Measurements from ENCODE around the gene PGBD4.
A peak's percentile ranks its signal among the peaks of the same experiment; 100 is the strongest.
"Not testable (repeated sequence)": the region's sequence is repeated elsewhere in the genome, so short reads cannot be mapped to it uniquely, and the experiment has no call there.

The PGBD4 gene

DNA sequence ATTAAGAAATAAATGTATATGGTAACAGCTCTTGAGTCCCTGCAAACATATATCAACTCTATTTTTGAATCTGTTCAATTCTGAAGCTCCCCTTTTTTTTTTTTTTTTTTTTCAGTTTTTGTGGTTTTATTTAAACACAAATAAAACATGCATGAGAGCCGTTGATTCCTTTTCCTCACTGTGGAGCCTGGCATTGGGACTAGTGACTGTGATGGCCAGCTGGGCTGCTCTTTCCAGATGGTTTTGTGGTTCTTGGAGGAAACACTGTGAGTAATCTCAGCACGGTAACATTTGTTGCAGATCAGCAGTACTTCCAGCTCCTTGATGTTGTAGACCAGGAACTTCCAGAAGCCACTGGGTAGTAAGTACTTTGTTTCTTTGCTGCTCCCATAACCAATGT lies 16.1 kb upstream of the PGBD4 start:
- H3K4me3 Mint-ChIP-seq, result no peak overlapping the region
- no peaks in the 10 kb centered on the region for H3K27me3 Mint-ChIP-seq
- H3K9me3 Mint-ChIP-seq, result no peaks in the 10 kb centered on the region
- DNase-seq, result no peak
- no peaks in the 10 kb centered on the region for H3K4me1 Mint-ChIP-seq (ENCODE audit: low read depth)
- no peak overlapping the region for H3K27ac Mint-ChIP-seq
- H3K36me3 Mint-ChIP-seq (ENCODE audit: low read depth), result peaks cover 70% of the 10 kb centered on the region

DNA sequence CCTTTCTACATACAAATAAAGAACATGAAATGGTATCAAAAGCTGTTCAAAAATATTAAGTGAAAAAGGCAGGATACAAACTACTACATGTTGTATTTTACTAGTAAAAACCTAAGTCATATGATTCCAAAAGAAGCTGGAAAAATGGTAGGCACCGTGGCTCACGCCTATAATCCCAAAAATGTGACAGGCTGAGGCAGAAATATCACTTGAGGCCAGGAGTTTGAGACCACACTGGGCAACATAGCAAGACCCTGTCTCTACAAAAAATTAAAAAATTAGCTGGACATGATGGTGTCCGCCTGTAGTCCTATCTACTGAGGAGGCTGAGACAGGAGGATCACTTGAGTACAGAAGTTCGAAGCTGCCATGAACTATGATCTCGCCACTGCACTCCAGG lies 2.0 kb upstream of the PGBD4 start:
- Mint-ChIP-seq H3K9me3 (peaks cover 18% of the 10 kb centered on the region), H3K27ac (peak overlapping the region; percentile 40), H3K36me3 (ENCODE audit: low read depth) (peaks cover 59% of the 10 kb centered on the region), H3K4me3 (peak overlapping the region; percentile 100), H3K27me3 (no peaks in the 10 kb centered on the region), H3K4me1 (ENCODE audit: low read depth) (peaks cover 45% of the 10 kb centered on the region)
- no peak for DNase-seq

DNA sequence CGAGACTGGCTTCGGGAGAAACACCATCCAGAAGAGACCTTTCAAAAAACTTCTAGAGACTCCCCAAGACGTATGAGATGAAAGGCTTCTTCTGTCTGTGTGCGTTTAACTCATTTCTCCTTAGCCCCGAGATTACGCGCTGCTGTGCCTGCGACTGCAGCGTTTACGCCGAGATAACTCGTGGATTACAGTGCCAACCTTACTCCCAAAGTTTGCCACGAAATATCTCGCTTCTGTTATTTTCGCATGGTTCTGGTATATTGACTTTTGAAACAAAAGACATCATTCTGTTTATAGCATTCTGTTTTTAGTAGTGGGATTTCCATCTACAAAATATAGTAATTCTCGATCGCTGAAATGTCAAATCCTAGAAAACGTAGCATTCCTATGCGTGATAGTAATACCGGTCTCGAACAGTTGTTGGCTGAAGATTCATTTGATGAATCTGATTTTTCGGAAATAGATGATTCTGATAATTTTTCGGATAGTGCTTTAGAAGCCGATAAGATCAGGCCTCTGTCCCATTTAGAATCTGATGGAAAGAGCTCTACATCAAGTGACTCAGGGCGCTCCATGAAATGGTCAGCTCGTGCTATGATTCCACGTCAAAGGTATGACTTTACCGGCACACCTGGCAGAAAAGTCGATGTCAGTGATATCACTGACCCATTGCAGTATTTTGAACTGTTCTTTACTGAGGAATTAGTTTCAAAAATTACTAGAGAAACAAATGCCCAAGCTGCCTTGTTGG lies 467 bp downstream of the PGBD4 start:
- Mint-ChIP-seq H3K4me3 (peak overlapping the region; percentile 100), H3K4me1 (ENCODE audit: low read depth) (peaks cover 41% of the 10 kb centered on the region), H3K27me3 (no peaks in the 10 kb centered on the region), H3K36me3 (ENCODE audit: low read depth) (peaks cover 56% of the 10 kb centered on the region), H3K9me3 (peaks cover 20% of the 10 kb centered on the region), H3K27ac (peak overlapping the region; percentile 99)
- no peak for DNase-seq

DNA sequence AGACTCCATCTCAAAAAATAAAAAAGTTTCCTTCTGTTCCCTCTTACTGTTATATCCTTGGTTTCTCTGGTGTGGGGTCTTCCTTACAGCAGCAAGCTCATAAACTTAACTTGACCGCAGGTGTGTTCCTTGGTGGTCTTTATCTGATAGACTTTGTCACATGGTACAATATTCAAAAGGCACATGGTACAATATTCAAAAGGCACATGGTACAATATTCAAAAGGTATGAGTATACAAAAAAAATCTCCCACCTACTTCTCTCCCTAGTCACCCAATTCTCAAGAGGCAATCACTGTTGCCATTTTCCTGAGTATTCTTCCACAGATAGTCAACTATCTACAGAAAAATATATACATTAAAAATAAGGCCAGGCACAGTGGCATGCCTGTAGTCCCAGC lies 4.5 kb downstream of the PGBD4 start:
- H3K27me3 Mint-ChIP-seq, result no peaks in the 10 kb centered on the region
- H3K4me1 Mint-ChIP-seq (ENCODE audit: low read depth), result peaks cover 16% of the 10 kb centered on the region
- H3K36me3 Mint-ChIP-seq (ENCODE audit: low read depth), result peaks cover 39% of the 10 kb centered on the region
- no peak overlapping the region for H3K4me3 Mint-ChIP-seq
- H3K9me3 Mint-ChIP-seq, result peaks cover 20% of the 10 kb centered on the region
- no peak for DNase-seq
- H3K27ac Mint-ChIP-seq, result no peak overlapping the region

DNA sequence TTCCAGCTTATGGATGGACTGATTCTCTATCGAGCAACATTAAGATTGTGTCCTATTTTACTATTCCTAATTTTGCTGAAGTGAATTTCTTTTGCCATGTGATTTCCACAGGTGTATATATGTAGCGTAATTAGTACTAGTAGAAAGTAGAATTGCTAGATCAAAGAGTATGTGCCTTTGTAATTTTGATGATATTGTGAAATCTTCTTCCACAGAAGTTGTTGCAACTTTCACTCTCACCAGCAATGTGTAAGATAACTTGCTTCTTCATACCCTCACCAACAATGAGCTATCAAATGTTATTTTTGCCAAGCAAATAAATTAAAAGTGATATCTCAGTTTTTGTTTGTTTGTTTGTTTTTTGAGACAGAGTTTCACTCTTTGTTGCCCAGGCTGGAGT lies 5.4 kb downstream of the PGBD4 start:
- Mint-ChIP-seq H3K9me3 (peaks cover 20% of the 10 kb centered on the region), H3K27me3 (no peaks in the 10 kb centered on the region), H3K4me1 (ENCODE audit: low read depth) (peaks cover 12% of the 10 kb centered on the region), H3K36me3 (ENCODE audit: low read depth) (peaks cover 31% of the 10 kb centered on the region), H3K4me3 (no peak overlapping the region), H3K27ac (no peak overlapping the region)
- no peak for DNase-seq

DNA sequence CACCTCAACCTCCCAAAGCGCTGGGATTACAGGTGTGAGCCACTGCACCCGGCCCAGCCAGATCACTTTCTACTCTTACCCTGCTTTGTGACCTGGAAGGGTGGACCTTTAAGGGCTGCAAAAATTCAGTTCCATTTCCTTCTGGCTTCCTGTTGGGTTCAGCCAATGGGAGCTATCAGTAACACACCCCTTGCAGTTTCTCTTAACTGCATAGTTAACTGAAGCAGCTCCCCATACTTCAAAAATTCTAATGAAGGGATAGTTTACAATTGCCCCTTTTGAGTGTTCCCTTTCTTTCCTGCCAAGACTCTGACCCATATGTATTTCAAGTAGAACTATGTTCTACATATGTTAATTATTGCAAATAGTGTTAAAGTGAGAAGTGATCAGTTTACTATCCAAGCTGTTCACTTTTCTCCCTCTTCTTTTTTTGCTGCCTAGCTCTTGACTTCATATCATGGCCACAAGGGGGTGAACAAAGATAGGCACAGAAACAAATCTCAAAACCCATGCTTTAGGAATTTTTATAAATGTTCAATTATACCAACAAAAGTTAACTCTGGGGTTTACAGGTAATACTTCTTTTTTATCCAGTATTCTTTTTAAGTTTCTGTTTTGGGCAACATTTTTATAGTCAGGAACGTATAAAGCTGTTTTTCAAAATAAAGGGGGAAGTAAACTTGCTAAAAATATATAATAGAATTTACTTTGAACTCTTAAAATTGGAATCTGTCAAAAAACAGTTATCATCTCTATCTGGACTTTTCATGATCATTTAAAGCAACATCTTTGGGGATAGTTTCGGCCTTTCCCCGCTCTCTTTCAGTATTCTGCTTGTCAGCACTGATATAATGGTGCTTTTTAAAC lies 8.1 kb downstream of the PGBD4 start:
- H3K9me3 Mint-ChIP-seq, result peaks cover 1% of the 10 kb centered on the region
- H3K27me3 Mint-ChIP-seq, result peaks cover 12% of the 10 kb centered on the region
- H3K4me1 Mint-ChIP-seq (ENCODE audit: low read depth), result no peaks in the 10 kb centered on the region
- H3K4me3 Mint-ChIP-seq, result no peak overlapping the region
- H3K27ac Mint-ChIP-seq, result no peak overlapping the region
- DNase-seq, result no peak
- H3K36me3 Mint-ChIP-seq (ENCODE audit: low read depth), result peaks cover 6% of the 10 kb centered on the region

DNA sequence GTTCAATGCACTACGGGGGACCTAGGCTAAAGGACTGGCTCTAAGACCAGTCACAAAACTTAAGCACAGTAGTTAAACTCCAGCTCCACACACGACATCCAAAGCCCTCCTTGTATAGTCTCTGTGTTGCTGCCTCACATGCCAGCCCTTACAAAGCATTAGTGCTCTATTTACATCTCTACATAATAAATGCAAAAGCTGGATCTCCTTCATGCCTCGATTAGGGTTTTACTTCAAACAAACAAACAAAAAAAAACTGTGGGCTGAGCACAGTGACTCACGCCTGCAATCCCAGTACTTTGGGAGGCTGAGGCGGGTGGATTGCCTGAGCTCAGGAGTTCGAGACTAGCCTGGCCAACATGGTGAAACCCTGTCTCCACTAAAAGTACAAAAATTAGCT lies 9.6 kb downstream of the PGBD4 start:
- no peak overlapping the region for H3K4me3 Mint-ChIP-seq
- H3K36me3 Mint-ChIP-seq (ENCODE audit: low read depth), result no peaks in the 10 kb centered on the region
- H3K9me3 Mint-ChIP-seq, result no peaks in the 10 kb centered on the region
- no peak overlapping the region for H3K27ac Mint-ChIP-seq
- peaks cover 18% of the 10 kb centered on the region for H3K27me3 Mint-ChIP-seq
- H3K4me1 Mint-ChIP-seq (ENCODE audit: low read depth), result no peaks in the 10 kb centered on the region
- no peak for DNase-seq

DNA sequence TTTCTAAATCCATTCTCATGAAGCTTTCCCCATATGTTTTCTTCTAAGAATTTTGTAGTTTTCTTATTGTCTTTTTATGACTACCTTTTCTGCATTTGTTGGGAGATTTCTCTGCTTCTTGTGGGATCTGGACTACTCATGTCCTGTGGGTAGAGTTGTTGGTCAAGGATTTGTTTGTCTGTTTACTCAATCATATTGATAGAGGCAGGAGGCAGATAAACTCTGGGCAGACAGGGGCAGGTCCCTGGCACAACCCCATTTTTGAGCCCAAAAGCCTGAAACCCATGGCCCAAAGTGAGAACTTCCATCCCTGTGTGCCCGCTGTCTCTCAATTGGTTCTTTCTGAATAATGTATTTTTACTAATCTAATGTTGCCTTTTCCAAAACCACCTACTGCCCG lies 12.3 kb downstream of the PGBD4 start:
- no peaks in the 10 kb centered on the region for H3K36me3 Mint-ChIP-seq (ENCODE audit: low read depth)
- H3K4me1 Mint-ChIP-seq (ENCODE audit: low read depth), result no peaks in the 10 kb centered on the region
- no peak overlapping the region for H3K27ac Mint-ChIP-seq
- H3K27me3 Mint-ChIP-seq, result peaks cover 37% of the 10 kb centered on the region
- H3K4me3 Mint-ChIP-seq, result no peak overlapping the region
- H3K9me3 Mint-ChIP-seq, result no peaks in the 10 kb centered on the region
- no peak for DNase-seq

DNA sequence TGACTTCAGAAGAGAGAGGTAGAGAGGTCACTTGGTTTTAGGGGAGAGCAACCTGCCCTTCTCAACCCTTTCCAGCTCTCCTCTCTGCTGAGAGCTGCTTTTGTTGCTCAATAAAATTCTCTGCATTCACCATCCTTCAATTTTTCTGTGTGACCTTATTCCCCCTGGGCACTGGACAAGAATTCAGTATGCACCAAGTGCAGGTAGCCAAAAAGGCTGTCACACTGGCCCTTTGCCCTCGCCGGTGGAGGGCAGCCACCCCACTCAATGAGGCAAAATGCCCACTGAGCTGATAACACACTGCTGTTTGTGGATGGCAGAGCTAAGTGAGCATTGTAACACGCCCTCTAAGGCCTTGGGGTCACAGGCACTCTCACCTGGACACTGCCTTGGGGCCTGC lies 12.9 kb downstream of the PGBD4 start:
- DNase-seq, result no peak
- Mint-ChIP-seq H3K4me3 (no peak overlapping the region), H3K27me3 (peaks cover 40% of the 10 kb centered on the region), H3K27ac (no peak overlapping the region), H3K36me3 (ENCODE audit: low read depth) (no peaks in the 10 kb centered on the region), H3K4me1 (ENCODE audit: low read depth) (no peaks in the 10 kb centered on the region), H3K9me3 (no peaks in the 10 kb centered on the region)

DNA sequence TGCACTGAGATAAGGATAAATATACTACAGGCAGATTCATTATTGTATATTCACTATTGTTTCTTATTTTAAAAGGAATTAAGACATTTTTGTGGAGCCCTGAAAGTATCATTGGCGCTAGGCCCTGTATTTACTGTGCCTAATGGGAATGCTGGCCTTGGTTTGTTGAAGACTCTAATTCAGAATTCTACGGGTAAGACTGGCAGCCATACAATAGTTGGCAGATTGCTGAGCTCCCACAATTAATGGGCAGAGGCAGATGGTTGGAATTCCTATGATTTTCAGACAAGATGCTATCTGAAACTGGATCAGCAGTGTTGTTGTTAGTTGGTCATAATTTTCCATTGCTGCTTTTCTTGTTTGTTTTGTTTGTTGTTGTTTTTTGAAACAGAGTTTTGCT lies 14.7 kb downstream of the PGBD4 start:
- Mint-ChIP-seq H3K27me3 (peaks cover 46% of the 10 kb centered on the region), H3K36me3 (ENCODE audit: low read depth) (no peaks in the 10 kb centered on the region), H3K27ac (no peak overlapping the region), H3K4me3 (no peak overlapping the region), H3K4me1 (ENCODE audit: low read depth) (no peaks in the 10 kb centered on the region), H3K9me3 (no peaks in the 10 kb centered on the region)
- DNase-seq, result no peak

DNA sequence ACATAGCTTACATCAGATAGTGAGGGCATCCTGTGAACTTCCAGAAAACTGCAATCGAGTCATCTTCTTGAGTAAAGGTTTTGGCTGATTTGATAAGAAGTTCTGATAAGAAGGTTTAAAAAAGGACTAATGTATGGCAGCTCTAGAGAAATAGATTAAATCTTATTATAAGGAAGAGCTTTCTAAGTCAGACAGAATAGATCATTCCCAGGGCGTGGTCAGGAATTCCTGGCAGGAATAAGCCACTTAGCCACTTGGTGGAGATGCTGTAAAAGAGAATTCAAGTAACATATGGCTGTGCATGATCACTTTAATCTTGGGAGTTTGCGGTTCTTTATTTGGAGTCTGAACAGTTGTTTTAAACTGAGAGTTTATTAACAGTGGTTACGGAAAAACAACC lies 17.4 kb downstream of the PGBD4 start:
- Mint-ChIP-seq H3K27me3 (peaks cover 46% of the 10 kb centered on the region), H3K27ac (no peak overlapping the region), H3K4me3 (no peak overlapping the region), H3K9me3 (no peaks in the 10 kb centered on the region), H3K36me3 (ENCODE audit: low read depth) (no peaks in the 10 kb centered on the region), H3K4me1 (ENCODE audit: low read depth) (no peaks in the 10 kb centered on the region)
- no peak for DNase-seq

DNA sequence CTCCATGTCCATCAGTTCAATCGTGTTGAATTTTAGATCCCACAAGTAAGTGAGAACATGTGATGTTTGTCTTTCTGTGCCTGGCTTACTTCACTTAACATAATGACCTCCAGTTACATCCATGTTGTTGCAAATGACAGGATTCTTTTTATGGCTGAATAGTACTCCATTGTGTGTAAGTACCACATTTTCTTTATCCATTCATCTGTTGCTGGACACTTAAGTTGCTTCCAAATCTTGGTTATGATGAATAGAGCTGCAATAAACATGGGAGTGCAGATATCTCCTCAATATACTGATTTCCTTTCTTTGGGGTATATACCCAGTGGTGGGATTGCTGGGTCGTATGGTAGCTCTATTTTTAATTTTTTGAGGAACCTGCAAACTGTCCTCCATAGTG lies 18.5 kb downstream of the PGBD4 start:
- not testable (repeated sequence) for H3K36me3 Mint-ChIP-seq (ENCODE audit: low read depth)
- peaks cover 36% of the 10 kb centered on the region for H3K27me3 Mint-ChIP-seq

DNA sequence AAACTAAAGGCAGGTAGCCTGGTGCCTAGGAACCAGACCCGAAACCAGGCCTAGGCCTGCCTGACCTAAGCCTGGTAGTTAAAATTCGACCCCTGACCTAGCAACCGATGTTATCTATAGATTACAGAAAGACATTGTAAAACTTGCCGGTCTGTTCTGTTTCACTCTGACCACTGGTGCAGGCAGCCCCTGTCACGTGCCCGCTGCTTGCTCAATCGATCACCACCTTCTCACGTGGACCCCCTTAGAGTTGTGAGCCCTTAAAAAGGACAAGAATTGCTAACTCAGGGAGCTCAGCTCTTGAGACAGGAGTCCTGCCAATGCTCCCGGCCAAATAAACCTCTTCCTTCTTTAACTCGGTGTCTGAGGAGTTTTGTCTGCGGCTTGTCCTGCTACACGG lies 19.9 kb downstream of the PGBD4 start:
- H3K27me3 Mint-ChIP-seq, result peaks cover 29% of the 10 kb centered on the region
- H3K4me3 Mint-ChIP-seq; H3K36me3 Mint-ChIP-seq (ENCODE audit: low read depth); H3K9me3 Mint-ChIP-seq; H3K27ac Mint-ChIP-seq; H3K4me1 Mint-ChIP-seq (ENCODE audit: low read depth); DNase-seq: not testable (repeated sequence)

More for the DNA sequence above, 18.5 kb downstream of the PGBD4 start:
- not testable (repeated sequence) for DNase-seq; H3K9me3 Mint-ChIP-seq; H3K4me3 Mint-ChIP-seq; H3K4me1 Mint-ChIP-seq (ENCODE audit: low read depth); H3K27ac Mint-ChIP-seq

DNA sequence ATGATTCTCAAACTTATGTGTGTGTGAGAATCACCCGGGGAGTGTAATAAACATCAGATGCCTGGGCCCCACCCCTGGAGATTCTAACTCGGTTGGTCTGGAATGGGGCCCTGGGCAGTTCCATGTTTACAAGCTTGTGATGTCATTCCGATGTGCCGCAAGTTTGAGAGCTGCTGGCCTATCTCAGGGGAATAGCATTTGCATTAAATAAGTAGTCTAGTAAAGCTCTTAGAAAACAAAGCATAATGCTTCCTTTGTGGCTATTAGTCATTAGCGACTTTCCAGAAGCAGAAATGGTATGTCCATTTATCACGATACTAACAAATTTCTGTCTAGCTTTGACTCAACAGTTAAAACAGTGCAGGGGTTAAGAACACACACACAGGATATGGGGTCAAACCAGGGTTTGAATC lies 20.9 kb downstream of the PGBD4 start:
- Mint-ChIP-seq H3K36me3 (ENCODE audit: low read depth) (no peaks in the 10 kb centered on the region), H3K4me1 (ENCODE audit: low read depth) (no peaks in the 10 kb centered on the region), H3K27me3 (peaks cover 23% of the 10 kb centered on the region), H3K9me3 (no peaks in the 10 kb centered on the region), H3K4me3 (no peak overlapping the region), H3K27ac (no peak overlapping the region)
- DNase-seq, result no peak

DNA sequence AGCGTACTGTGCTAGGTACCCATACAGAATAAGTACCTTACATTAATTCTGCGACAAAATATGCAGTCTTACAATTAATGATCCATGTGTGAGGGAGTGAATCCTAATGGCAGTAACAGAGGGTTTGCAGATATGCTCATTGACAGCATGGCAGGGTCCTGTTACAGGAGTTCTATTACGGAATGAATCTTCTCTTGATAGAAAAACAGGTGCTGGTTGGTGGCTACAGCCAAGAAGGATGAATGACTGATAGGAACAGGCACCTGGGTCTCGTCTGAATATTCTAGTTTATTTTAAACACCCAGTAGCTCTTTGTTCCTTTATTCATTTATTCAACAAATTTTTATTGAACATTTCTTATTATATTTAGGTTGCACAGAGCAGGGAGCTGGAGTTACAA lies 22.8 kb downstream of the PGBD4 start:
- no peaks in the 10 kb centered on the region for H3K4me1 Mint-ChIP-seq (ENCODE audit: low read depth)
- H3K9me3 Mint-ChIP-seq, result no peaks in the 10 kb centered on the region
- H3K36me3 Mint-ChIP-seq (ENCODE audit: low read depth), result no peaks in the 10 kb centered on the region
- H3K27me3 Mint-ChIP-seq, result peaks cover 11% of the 10 kb centered on the region
- no peak overlapping the region for H3K27ac Mint-ChIP-seq
- no peak for DNase-seq
- no peak overlapping the region for H3K4me3 Mint-ChIP-seq

Measured in activated T-cell treated with anti-CD3 and anti-CD28 coated beads, Interleukin-2, amount 50 U/mL, for 24 hours (primary cell).